H1 (cell line): ENCODE data around the gene URM1. TPM values are rescaled to one million over a fixed set of nuclear protein-coding genes. Genes with fewer than 3 reads are reported as not detected.
"Not testable (repeated sequence)": the region's sequence is repeated elsewhere in the genome, so short reads cannot be mapped to it uniquely, and the experiment has no call there.

ENCODE experiments used
- CTCF ChIA-PET: fragments of 300-600 bp; sonication (Branson Sonifier 250); formaldehyde crosslinking; loops from one replicate; lab custom pipeline; 2021; ENCODE audit not compliant: partially characterized antibody; lab: Charles Lee
- POLR2A ChIA-PET: fragments of 300-600 bp; sonication (Branson Sonifier 250); formaldehyde crosslinking; loops from one replicate; lab custom pipeline; 2021; ENCODE audit warnings: inconsistent platforms; ENCODE audit not compliant: partially characterized antibody; lab: Charles Lee
- DNase-seq, 2 experiments: peaks; one replicate each; pipeline versions ENCODE4 v3.0.0 to v3.0.0-alpha.2; 2010 to 2022; ENCODE audit warnings: low spot score in 2 of 2, low read depth in 1 of 2, mixed read lengths in 1 of 2
- FAIRE-seq: peaks from 2 replicates; lab custom pipeline; 2011; peaks lifted over from hg19 to GRCh38; lab: Jason Lieb, UNC
- H2AFZ ChIP-seq: 2 replicates; pipeline ENCODE4 v1.8.1; 2012; ENCODE audit warnings: low read length, inconsistent platforms
- H2AK5ac ChIP-seq: 2 replicates; pipeline ENCODE4 v1.6.1; 2013; ENCODE audit warnings: low read depth, low read length
- H2BK120ac ChIP-seq: replicated peaks from 2 replicates; pipeline ENCODE3; 2013; ENCODE audit warnings: low read depth, low read length, inconsistent platforms
- H2BK12ac ChIP-seq: 2 replicates; pipeline ENCODE4 v1.6.1; 2013; ENCODE audit warnings: low read depth, low read length
- H2BK15ac ChIP-seq: 2 replicates; pipeline ENCODE4 v1.6.1; 2013; ENCODE audit warnings: low read length
- H2BK20ac ChIP-seq: 2 replicates; pipeline ENCODE4 v1.6.1; 2013; ENCODE audit warnings: low read length
- H2BK5ac ChIP-seq: 2 replicates; pipeline ENCODE4 v1.6.1; 2013; ENCODE audit warnings: low read depth, low read length
- H3K14ac ChIP-seq: 2 replicates; pipeline ENCODE4 v1.6.1; 2013; ENCODE audit warnings: inconsistent platforms; ENCODE audit not compliant: insufficient read length
- H3K18ac ChIP-seq: 2 replicates; pipeline ENCODE4 v1.6.1; 2013; ENCODE audit warnings: low read length; ENCODE audit errors: extremely low read depth
- H3K23ac ChIP-seq: 2 replicates; pipeline ENCODE4 v1.6.1; 2013; ENCODE audit warnings: inconsistent platforms; ENCODE audit not compliant: insufficient read length
- H3K23me2 ChIP-seq: 2 replicates; pipeline ENCODE4 v1.6.1; 2013; ENCODE audit warnings: low read depth, low read length
- H3K27ac ChIP-seq: 2 replicates; pipeline ENCODE4 v1.6.1; 2011; ENCODE audit warnings: low read depth, low read length, inconsistent platforms
- H3K27me3 ChIP-seq, 4 experiments: replicated peaks in 1 of 4; 1 replicate in 1 of 4; 2 replicates in 3 of 4; pipeline versions ENCODE4 v1.6.1 to v1.8.1; 2011 to 2013; ENCODE audit warnings: low read length in 3 of 4, mild to moderate bottlenecking in 3 of 4, inconsistent platforms in 2 of 4, mixed read lengths in 2 of 4, moderate library complexity in 1 of 4; ENCODE audit not compliant: control insufficient read depth in 3 of 4, insufficient read depth in 3 of 4; ENCODE audit errors: extremely low read depth in 1 of 4
- H3K36me3 ChIP-seq, 4 experiments: 2 replicates each; pipeline versions ENCODE4 v1.6.1 to v1.8.1; 2011 to 2013; ENCODE audit warnings: mild to moderate bottlenecking in 4 of 4, low read length in 3 of 4, moderate library complexity in 2 of 4, control low read depth in 1 of 4, inconsistent platforms in 1 of 4; ENCODE audit not compliant: insufficient read depth in 4 of 4, control insufficient read depth in 2 of 4
- H3K4ac ChIP-seq: replicated peaks from 2 replicates; pipeline ENCODE3; 2013; ENCODE audit warnings: low read length, low read depth, mixed read lengths, inconsistent platforms; ENCODE audit not compliant: insufficient read length
- H3K4me1 ChIP-seq, 4 experiments: replicated peaks in 1 of 4; 1 replicate in 1 of 4; 2 replicates in 3 of 4; pipeline versions ENCODE4 v1.6.1 to v1.8.1; 2011 to 2013; ENCODE audit warnings: low read length in 3 of 4, inconsistent platforms in 2 of 4, mixed read lengths in 1 of 4; ENCODE audit not compliant: insufficient read depth in 4 of 4, control insufficient read depth in 3 of 4
- H3K4me2 ChIP-seq, 2 experiments: 2 replicates each; pipeline versions ENCODE4 v1.6.1 to v1.8.1; 2011 to 2013; ENCODE audit warnings: low read depth in 2 of 2, low read length in 2 of 2, control low read depth in 1 of 2, inconsistent platforms in 1 of 2, mild to moderate bottlenecking in 1 of 2; ENCODE audit not compliant: insufficient read depth in 1 of 2
- H3K4me3 ChIP-seq, 4 experiments: fragments of 200-600, 300-600 bp in 1 of 4; sonication (generic), shearing (Covaris generic), sonication (Bioruptor Twin) in 1 of 4; 2 replicates each; pipeline versions ENCODE4 v1.5.1 to v1.8.1; 2011 to 2016; ENCODE audit warnings: low read length in 4 of 4, low read depth in 3 of 4, control low read depth in 2 of 4, inconsistent platforms in 2 of 4, mild to moderate bottlenecking in 2 of 4, mixed read lengths in 1 of 4, moderate library complexity in 1 of 4; ENCODE audit not compliant: insufficient read depth in 2 of 4; ENCODE audit errors: extremely low read depth in 1 of 4
- H3K56ac ChIP-seq: replicated peaks from 2 replicates; pipeline ENCODE3; 2013; ENCODE audit warnings: low read depth, mild to moderate bottlenecking, mixed read lengths, low read length, inconsistent platforms; ENCODE audit not compliant: insufficient read length
- H3K79me1 ChIP-seq: 2 replicates; pipeline ENCODE4 v1.6.1; 2013; ENCODE audit warnings: low read depth, low read length, control low read depth
- H3K79me2 ChIP-seq, 2 experiments: 2 replicates each; pipeline versions ENCODE4 v1.6.1 to v1.8.1; 2012 to 2013; ENCODE audit warnings: low read length in 2 of 2, mild to moderate bottlenecking in 2 of 2, inconsistent platforms in 1 of 2; ENCODE audit not compliant: insufficient read depth in 2 of 2, control insufficient read depth in 1 of 2
- H3K9ac ChIP-seq, 4 experiments: replicated peaks in 1 of 4; 1 replicate in 1 of 4; 2 replicates in 3 of 4; pipeline versions ENCODE4 v1.6.1 to v1.8.1; 2011 to 2013; ENCODE audit warnings: low read depth in 3 of 4, low read length in 3 of 4, control low read depth in 2 of 4, mild to moderate bottlenecking in 2 of 4, moderate library complexity in 2 of 4, inconsistent platforms in 1 of 4; ENCODE audit errors: extremely low read depth in 1 of 4
- H3K9me3 ChIP-seq, 2 experiments: 2 replicates each; pipeline versions ENCODE4 v1.6.1 to v1.8.1; 2012 to 2013; ENCODE audit warnings: mild to moderate bottlenecking in 2 of 2, moderate library complexity in 2 of 2, control low read depth in 1 of 2, inconsistent platforms in 1 of 2, low read depth in 1 of 2, low read length in 1 of 2, mixed read lengths in 1 of 2; ENCODE audit not compliant: insufficient read depth in 2 of 2
- H4K20me1 ChIP-seq, 2 experiments: replicated peaks in 1 of 2; 2 replicates each; pipeline versions ENCODE3 to v1.8.1; 2011 to 2013; ENCODE audit warnings: inconsistent platforms in 2 of 2, low read length in 2 of 2, mild to moderate bottlenecking in 1 of 2; ENCODE audit not compliant: insufficient read depth in 2 of 2, control insufficient read depth in 1 of 2
- H4K5ac ChIP-seq: 2 replicates; pipeline ENCODE4 v1.6.1; 2013; ENCODE audit warnings: low read length, low read depth, mixed read lengths, inconsistent platforms; ENCODE audit not compliant: insufficient read length
- H4K8ac ChIP-seq: 2 replicates; pipeline ENCODE4 v1.8.0; 2013; ENCODE audit warnings: mild to moderate bottlenecking, moderate library complexity, low read length, inconsistent platforms; ENCODE audit not compliant: insufficient read depth; ENCODE audit errors: extremely low read depth
- H4K91ac ChIP-seq: replicated peaks from 2 replicates; pipeline ENCODE3; 2013; ENCODE audit warnings: low read length, mixed read lengths, inconsistent platforms; ENCODE audit not compliant: insufficient read length
- WGBS, 2 experiments: shearing (Covaris generic) in 1 of 2; methylation state at CpG; one replicate each; pipeline versions ENCODE4 v1.1.6 to v1.1.7; 2013 to 2015; ENCODE audit warnings: low lambda C conversion rate in 2 of 2, mixed read lengths in 2 of 2, inconsistent platforms in 1 of 2, low coverage in 1 of 2, missing lambda C conversion rate in 1 of 2; ENCODE audit not compliant: insufficient replicate concordance in 2 of 2, insufficient coverage in 1 of 2, insufficient read length in 1 of 2; ENCODE audit errors: extremely low coverage in 1 of 2, missing lambda C conversion rate in 1 of 2; 5-methylcytosine and 5-hydroxymethylcytosine counted together
- polyA plus RNA-seq, 7 experiments: library from polyadenylated mRNA; depleted of rRNA in 3 of 7; stranded (reverse) in 5 of 7; unstranded in 2 of 7; fragments of >200 nt in 5 of 7; fragments of 200-250 nt in 2 of 7; gene quantifications; 1 replicate in 5 of 7; 2 replicates in 1 of 7; 4 replicates in 1 of 7; pipeline versions ENCODE4 v1.2.1 to v1.2.3, GENCODE V29; 2011 to 2013; ENCODE audit warnings: missing spikeins in 2 of 7, mixed read lengths in 2 of 7
- total RNA-seq: library from RNA; stranded (reverse); fragmentation: NEBNext Ultra II Directional; extraction: Animal tissue kit (Norgen Biotek cat#: 25700); gene quantifications from 2 replicates; pipeline ENCODE4 v1.2.1, GENCODE V29; 2021

The URM1 gene
- total and polyA plus RNA-seq, 2 of the 8 experiments (the other 6 are each of a cell fraction or from before 2014, with no cell fraction given), result 58.3 to 62.3 TPM

DNA sequence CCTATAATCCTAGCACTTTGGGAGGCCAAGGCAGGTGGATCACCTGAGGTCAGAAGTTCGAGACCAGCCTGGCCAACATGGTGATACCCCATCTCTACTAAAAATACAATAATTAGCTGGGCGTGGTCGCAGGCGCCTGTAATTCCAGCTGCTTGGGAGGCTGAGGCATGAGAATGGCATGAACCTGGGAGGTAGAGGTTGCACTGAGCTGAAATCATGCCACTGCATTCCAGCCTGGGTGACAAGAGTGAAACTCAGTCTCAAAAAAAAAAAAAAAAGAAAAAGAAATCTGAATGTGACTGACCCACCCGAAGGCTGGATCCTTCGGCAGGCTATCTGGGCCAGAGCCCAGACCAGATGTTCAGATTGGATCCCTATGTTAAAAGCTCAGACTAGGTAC lies 52.2 kb downstream of the URM1 start:
- H2BK120ac ChIP-seq, H4K8ac ChIP-seq, FAIRE-seq, H2BK12ac ChIP-seq, H4K20me1 ChIP-seq, H3K23me2 ChIP-seq, H4K91ac ChIP-seq, H2BK20ac ChIP-seq, DNase-seq, H2AK5ac ChIP-seq, H2BK15ac ChIP-seq, H3K56ac ChIP-seq, H3K9ac ChIP-seq, H3K36me3 ChIP-seq, H3K4me3 ChIP-seq, H3K4ac ChIP-seq, H3K4me2 ChIP-seq, H3K79me2 ChIP-seq, H3K27ac ChIP-seq, H3K79me1 ChIP-seq, H4K5ac ChIP-seq, H3K23ac ChIP-seq, H3K18ac ChIP-seq, H2BK5ac ChIP-seq, H3K4me1 ChIP-seq, H3K14ac ChIP-seq, H3K9me3 ChIP-seq, H2AFZ ChIP-seq: not testable (repeated sequence)
- 84% methylated on average over 4 of the region's 6 CpGs; no CpG with 5 or more reads in 1 of the 2 experiments for WGBS, 2 experiments
- POLR2A ChIA-PET, result interaction anchor here (0.6 to 1.3 kb wide), 2 partner anchors 33 to 69 kb away, joined by 3 read pairs; no protein-coding TSS in a partner anchor
- H3K27me3 ChIP-seq, result peaks cover 5 to 39% (median 31%) of the 10 kb centered on the region in 4 experiments; a peak in 6 of 7 replicates
- CTCF ChIA-PET, result interaction anchor here (0.7 to 2.6 kb wide), 7 partner anchors 9 to 59 kb away, joined by 3 to 11 read pairs (median 3); no protein-coding TSS in a partner anchor
